IPS-18c (cell line): ENCODE measurements around the gene PEX3.

Source experiments
- H3K4me3 ChIP-seq: 2 replicates; pipeline ENCODE4 v1.7.0; 2013; ENCODE audit warnings: low read depth, mild to moderate bottlenecking, low read length, moderate library complexity; ENCODE audit not compliant: insufficient read depth
- H3K9me3 ChIP-seq: one replicate; pipeline ENCODE4 v1.6.1; 2013; ENCODE audit warnings: mild to moderate bottlenecking, low read length, moderate library complexity; ENCODE audit not compliant: control insufficient read depth, insufficient read depth

Gene PEX3, protein sequence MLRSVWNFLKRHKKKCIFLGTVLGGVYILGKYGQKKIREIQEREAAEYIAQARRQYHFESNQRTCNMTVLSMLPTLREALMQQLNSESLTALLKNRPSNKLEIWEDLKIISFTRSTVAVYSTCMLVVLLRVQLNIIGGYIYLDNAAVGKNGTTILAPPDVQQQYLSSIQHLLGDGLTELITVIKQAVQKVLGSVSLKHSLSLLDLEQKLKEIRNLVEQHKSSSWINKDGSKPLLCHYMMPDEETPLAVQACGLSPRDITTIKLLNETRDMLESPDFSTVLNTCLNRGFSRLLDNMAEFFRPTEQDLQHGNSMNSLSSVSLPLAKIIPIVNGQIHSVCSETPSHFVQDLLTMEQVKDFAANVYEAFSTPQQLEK

DNA sequence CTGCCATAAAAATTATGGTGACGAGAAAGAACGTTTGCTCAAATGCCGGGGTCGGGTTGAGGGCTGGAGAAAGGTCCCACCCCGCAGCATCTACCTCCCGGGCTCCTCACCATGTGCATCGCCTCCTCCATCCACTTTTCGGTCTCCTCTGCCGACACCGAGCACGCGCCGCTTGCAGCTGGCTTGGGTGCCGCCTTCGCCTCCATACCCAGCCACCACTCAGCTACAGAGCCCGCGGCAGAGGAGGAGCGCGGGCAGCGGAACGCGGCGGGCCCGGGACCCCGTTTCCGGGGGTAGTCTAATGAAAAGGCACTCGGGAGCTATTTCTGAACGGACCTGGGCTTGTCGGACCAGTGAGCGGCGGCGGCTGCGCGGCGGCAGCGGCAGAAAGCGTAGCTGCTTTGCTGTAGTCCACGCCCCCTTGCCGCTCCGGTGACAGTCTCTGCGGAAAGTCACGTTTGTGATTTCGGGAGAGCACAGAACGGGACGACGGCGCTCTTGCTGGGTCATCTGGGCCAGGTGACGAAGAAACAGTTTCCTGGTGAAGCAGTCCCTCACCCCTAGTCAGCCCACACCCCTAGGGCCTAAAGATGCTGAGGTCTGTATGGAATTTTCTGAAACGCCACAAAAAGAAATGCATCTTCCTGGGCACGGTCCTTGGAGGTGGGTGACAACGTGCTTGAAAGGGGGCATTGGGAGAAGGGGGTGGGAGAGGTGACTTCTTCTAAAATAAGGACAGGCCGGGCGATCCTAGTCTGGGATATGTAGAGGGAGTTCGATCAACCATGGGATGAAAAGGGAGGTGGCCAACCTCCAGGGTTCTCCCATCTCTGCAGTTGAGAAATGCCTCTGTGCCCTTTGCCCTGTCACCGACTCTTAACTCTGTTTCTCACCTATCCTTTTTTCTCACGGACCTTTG, at the start of gene PEX3, which contains the start of gene ADAT2:
TSS of gene PEX3 (plus strand) at position 353 of the 919 bp plus-strand sequence. CDS start at position 591, 238 bp downstream.
TSS of gene ADAT2 (minus strand) at position 243 of the 919 bp plus-strand sequence. CDS start at position 206, 37 bp downstream.
- Histone ChIP-seq H3K4me3 (peak within 1 kb of the TSS; percentile 64), H3K9me3 (no peaks in the 10 kb centered on the region)

DNA sequence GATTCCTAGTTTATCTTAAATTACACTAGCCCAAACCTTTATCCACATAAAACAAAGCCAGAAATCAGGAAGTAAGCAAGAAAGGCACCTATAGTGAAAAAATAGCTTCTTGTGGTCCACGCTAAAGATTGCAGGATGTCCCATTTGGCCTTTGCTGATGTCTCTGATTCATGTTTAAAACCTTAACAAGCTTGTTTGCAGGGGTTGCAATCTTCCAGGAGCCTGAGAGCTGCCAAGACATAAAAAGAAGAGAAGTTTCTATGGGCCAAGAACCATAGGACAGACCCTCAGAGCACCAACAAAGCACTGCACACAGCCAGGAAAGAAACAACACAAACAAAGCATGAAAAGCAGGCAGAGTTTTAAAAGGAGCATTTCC, 49.5 kb upstream of the PEX3 start:
- no peak overlapping the region for H3K4me3 ChIP-seq
- H3K9me3 ChIP-seq: no peaks in the 10 kb centered on the region

DNA sequence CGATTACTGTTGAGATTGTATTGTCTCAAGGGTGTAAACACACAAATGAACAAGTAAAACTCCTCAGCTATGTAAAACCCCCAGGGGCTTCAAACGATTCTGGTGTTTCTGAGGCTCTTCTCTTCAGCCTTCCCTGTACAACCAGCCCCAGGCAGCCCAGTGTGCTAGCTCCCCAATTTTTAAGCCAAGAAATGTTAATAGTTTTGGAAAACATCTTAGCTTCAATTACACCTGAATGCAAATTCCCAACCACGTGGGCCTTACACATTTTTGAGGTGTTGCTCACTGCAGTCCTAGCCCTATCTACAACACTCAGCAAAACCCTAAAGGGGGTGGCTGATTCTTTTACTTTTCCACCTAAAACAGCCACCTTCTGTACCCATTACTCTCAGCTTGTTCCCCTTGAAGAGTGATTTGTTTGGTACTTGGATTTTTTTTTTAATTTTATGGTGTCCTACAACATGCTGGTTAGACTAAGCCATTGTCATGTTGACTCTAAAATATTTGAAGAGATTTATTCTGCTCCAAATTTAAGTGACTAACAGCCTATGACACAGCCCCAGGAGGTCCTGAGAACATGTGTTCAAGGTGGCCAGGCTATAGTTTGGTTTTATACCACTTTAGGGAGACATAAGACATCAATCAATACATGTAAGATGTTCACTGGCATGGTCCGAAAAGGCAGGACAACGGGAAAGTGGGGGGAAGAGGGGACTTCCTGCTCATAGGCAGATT, 48.8 kb upstream of the PEX3 start:
- H3K4me3 ChIP-seq: no peak overlapping the region
- no peaks in the 10 kb centered on the region for H3K9me3 ChIP-seq

DNA sequence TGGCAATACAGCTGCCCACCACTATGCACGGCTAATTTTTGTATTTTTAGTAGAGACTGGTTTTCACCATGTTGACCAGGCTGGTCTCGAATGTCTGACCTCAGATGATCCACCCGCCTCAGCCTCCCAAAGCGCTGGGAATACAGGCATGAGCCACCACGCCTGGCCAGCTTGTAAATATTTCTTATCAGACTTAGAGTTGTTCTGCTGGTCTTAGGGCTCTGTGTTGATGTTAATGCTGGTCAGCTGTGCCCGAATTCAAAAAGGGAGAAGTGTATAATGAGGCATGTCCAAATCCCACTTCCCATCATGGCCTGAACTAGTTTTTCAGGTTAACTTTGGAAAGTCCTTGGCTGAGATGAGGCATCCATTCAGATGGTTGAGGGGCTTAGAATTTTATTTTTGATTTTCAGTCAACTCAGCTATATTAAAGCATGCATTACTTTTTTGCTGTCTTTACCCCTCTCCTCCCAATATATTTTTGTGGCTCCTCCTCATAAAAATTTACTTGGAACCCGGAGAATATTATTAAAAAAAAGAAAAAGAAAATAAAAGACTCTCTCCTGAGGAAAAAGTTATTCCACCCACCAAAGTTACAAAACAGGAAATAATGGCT, 47.8 kb upstream of the PEX3 start:
- H3K4me3 ChIP-seq: no peak overlapping the region
- H3K9me3 ChIP-seq: no peaks in the 10 kb centered on the region

DNA sequence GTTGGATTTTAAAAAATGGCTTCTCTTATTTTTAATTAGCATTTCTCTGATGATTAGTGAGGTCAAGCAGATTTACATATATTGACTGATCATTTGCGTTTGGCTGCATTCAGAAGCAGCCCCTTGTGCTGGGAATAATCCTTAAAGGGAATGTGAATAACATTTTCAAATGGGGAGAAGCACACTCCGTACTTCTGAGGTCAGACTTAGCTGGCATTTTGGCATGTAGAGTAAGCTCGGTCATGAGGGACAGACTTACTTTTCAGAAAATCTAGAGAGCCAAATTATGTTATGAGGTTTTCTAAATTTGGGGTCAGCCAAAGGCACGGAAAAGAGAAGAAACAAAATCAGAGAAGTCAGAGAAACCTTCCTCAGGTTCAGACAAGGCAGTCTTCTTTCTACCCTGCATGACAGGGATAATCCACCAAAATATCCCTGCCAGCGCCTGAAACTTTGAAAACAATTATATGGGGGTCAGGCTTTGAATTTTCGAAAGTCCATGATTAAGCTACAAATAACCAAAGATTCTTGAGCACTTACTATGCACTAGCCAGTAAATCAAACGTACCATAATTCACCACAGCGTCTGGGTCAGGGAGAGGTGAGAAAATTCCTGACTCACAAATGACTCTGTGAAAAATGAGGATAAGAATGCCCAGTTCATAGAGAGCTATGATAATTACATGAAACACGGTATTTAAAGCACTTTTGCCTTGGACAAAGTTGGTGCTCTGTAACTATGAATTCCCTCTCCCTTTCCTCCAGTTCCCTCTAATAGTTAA, 45.0 kb upstream of the PEX3 start:
- Histone ChIP-seq H3K4me3 (no peak overlapping the region), H3K9me3 (no peaks in the 10 kb centered on the region)

DNA sequence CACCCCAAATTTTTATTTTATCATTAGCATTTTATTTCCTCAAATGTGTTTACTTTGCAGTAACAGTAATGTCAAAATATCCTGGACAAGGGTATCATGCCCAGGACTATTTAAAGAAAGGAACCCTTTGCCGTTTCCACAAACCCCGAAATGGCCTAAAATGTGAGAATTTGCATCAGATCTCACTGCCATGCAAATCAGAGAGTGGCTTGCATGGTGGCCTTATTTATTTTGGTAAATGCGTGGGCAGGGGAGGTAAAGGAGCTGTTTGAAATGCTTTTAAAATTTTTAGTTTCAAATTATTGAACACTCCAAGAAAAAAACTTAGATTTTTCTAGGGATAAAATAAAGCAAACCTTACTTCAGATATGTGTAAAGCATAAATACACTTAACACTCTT, 43.9 kb upstream of the PEX3 start:
- Histone ChIP-seq H3K4me3 (no peak overlapping the region), H3K9me3 (no peaks in the 10 kb centered on the region)

DNA sequence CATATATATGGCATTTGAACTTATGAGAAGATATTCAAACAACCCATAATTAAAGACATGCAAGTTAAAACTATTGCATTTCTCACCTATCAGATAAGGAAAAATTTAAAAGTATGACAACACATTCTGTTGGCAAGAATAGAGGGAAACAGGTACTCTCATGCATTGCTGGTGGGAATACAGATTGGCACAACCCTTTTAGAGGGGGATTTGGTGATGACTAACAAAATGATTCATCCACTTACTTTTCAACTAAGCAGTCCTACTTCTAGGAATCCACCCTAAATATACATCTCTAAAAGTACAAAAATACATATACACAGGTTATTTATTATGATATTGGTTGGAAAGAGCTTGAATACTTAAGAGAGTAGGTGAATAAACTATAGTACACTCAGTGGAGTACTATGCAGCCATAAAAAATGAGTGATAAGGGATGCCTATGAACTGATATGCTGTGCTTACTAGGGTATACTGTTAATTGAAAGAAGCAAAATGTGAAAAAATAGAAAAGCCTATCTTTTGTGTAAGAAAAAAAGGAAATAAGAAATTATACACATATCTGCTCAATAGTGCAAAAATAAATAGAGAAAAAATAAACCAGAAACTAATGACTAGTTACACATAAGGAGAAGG, 42.3 kb upstream of the PEX3 start:
- Histone ChIP-seq H3K4me3 (no peak overlapping the region), H3K9me3 (no peaks in the 10 kb centered on the region)

DNA sequence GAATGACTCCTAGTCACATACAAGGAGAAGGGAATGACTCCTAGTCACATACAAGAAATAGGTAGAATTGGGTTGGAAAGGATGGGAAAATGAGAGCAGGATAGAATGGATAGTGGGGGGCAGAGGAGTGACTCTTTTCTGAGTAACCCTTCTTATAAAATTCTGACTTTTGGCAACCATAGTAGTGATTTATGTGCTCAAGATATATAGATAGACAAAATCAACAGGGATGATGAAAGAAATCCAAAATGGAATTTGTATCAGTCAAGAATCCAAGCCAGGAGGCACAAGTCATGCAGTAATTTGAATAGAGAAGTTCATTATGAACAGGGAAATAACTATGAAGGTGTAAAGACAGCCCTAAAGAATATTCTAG, 41.8 kb upstream of the PEX3 start:
- Histone ChIP-seq H3K9me3 (no peaks in the 10 kb centered on the region), H3K4me3 (no peak overlapping the region)

DNA sequence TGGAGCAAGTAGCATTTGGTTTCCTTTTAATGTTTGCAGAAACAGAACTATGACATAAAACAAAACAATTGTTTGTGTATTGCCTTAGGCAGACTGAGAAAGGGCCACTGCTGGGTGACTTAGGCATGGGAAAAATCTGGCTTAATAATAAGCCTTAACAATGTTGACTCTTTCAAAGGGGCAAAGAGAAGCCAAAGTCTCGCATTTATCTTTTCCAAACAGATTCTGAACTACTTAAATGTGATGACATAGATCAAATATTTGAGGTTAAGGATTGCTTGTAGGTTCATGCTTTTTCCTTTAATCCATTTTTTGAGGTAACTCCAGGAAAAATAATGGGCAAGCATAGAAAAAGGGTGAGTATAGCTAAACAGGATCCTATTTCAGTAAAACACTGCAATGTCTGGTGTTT, 39.7 kb upstream of the PEX3 start:
- Histone ChIP-seq H3K4me3 (no peak overlapping the region), H3K9me3 (no peaks in the 10 kb centered on the region)

DNA sequence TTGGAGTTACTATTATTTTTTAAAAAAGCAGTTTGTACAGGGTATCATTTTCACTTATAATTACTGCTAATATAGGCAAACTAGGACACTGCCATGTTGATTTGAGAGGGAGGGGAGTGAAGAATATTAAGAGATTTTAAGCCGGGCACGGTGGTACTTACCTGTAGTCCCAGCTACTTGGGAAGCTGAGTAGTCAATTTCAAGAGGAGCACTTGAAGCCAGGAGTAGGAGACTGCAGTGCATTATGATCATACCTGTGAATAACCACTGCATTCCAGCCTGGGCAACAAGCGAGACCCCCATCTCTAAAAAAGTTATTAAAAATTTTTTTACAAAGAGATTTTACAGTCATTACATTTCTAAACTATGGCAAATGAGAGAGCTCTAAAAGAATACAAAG, 35.8 kb upstream of the PEX3 start:
- H3K9me3 ChIP-seq: no peaks in the 10 kb centered on the region
- H3K4me3 ChIP-seq: no peak overlapping the region

DNA sequence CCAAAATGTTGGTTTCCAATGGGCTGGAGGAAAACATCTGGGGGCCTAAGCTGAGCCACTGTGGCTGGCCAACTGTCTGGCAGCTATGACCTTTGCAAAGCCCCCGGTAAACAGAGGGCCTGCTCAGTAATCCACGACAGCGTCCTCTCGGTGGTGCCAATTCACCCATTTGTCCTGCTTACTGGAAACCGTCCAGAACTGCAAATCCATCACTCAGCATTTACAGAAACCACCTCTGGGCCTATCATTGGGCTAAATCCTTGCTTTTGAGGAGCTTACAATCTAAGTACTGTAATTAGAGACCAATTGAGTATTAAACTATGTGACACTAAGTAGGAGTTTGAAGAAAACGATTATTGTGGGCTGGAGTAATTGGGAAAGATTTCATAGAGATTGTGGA, 31.1 kb upstream of the PEX3 start:
- Histone ChIP-seq H3K4me3 (no peak overlapping the region), H3K9me3 (no peaks in the 10 kb centered on the region)

DNA sequence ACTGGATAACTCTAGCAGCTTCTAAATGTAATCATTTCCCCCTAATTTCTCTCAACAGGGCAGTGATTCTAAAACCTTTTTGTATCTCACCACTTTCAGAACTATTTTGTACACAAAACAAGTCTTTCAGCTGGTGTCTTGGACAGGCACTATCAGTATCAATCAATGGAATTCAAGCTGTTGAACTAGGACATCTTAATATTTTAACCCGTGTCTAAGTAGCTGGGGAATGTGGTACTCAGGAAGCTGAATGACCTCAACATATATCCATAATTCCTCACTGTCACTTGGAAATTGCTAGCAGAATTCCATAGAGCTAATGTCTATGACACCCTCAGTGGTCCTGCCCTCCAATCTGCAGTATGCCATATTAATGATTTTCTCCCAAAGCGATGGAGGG, 24.6 kb upstream of the PEX3 start:
- no peak overlapping the region for H3K4me3 ChIP-seq
- no peaks in the 10 kb centered on the region for H3K9me3 ChIP-seq

DNA sequence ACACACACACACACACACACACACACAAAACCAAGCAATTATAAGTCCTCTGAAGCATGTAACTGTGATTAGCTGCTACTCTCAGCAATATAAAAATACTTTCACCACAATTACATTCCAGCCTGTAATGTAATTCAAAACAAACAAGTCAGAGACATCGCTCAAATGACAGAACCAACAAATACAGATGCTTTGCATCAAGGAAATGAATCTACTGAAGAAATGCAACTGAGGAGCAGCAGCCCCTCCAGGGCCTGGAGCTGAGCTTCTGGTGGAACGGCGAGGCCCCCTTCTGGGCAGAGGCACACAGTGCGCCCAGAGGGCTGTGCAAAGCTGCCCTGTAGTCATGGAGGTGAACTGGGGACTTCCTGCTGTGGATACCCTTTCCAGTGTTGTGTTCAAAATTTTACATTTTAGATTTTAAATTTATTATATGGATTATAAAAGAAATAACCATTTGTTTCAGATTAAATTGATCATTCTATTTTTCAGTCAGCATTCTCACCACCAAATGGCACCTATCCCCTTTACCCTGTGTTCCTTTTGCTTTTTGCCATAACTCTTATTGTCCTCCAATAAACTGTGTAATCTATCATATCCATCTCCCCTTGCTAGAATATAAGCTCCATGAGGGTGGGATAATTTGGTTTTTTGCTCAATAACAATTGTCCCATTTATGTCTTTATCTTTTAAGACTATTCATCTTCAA, 23.3 kb upstream of the PEX3 start:
- no peak overlapping the region for H3K4me3 ChIP-seq
- no peaks in the 10 kb centered on the region for H3K9me3 ChIP-seq

DNA sequence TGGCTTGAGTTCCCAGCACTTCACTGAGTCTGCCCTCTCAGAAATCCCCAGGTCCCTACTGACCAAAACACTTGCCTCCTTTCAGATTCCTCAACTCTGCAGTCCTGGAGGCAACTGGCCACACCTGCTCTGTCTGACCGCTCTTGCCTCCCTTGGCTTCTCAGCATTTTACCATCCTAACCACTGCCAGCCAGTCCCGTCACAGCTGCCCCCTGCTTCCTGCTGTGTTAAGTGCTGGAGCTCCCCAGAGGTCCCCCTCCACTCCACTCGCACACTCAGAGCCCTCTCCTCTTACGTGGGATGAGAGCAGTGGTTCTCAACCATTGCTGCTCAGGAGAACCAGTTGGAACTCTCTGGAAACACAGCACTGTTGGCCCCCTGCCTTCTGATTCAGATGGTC, 20.6 kb upstream of the PEX3 start:
- no peak overlapping the region for H3K4me3 ChIP-seq
- H3K9me3 ChIP-seq: no peaks in the 10 kb centered on the region

DNA sequence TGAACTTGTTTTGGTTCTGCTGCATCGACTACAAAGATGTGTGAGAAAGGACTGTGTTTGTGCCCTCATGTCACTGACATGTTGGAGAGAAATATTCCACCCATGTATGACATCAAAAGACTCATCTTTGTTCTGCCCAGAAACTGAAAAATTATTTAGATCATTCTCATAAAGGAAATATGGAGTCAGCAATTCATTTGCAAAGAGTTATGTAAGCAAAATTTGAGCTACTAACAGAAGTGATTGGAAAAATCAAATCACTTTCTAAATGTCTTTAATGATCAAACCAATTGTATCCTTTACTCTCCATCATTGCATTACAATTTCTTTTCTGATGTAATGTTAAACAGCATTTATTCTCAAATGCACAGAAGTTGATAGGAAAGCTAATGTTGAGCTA, 19.4 kb upstream of the PEX3 start:
- no peak overlapping the region for H3K4me3 ChIP-seq
- H3K9me3 ChIP-seq: no peaks in the 10 kb centered on the region

DNA sequence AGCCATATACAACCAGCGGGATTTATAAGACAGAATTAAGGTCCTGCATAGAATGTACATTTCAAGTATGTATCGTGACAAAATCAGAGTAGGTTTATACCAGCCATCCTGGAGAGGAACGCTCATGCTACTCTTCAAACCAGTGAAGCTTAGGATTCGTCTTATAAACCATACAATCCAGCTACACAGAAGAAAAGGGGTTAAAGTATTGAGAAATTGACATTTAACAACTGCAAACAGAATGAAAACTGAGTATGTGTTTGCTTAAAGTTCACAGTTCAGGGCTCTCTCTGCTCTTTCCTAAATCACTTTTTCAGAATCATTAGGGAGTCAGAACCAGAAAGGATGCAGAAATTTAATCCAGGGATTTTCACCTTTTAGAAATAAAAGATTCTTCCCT, 18.0 kb upstream of the PEX3 start:
- Histone ChIP-seq H3K4me3 (no peak overlapping the region), H3K9me3 (no peaks in the 10 kb centered on the region)
